Right lobe of liver (tissue), 4 donors: ENCODE measurements around the gene NDC1.

Source experiments
- POLR2A ChIP-seq: fragments of 450-650 bp; IDR thresholded peaks from one replicate; pipeline ENCODE4 v1.6.1; 2017; ENCODE audit warnings: antibody characterized with exemption, mild to moderate bottlenecking
- TF ChIP-seq, protein P1 (sequence below), 4 donors: fragments of 200-600 bp in 3 of 4; fragments of 450-650 bp in 1 of 4; IDR thresholded peaks; one replicate each; pipeline versions ENCODE4 v1.5.1 to v1.8.0; 2016 to 2022; ENCODE audit warnings: antibody characterized with exemption in 4 of 4, mild to moderate bottlenecking in 2 of 4
- donor health status: DM: no; HTN: no; CAD: no.
- donor health status: DM: no; HTN: no; CAD: no.
- donor health status: DM: no; HTN: yes; CAD: no.

DNA sequence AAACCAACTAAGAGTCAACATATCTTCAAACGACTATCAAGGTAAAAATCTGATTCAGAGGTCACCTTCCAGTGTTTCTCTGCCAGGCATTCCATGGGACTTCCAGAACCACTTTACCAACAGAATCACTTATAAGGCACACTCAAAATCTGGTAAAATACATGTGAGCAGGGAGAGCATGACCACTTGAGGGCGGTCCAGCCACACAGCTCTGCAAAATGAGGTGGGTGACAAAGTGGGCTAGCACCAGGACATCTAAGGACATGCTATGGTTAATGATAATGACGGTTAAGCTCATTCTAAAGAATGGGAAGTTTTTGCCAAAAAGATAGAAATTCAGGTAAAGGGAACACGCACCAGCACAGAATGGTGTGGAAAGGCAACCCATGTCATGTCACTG lies 74.6 kb downstream of the NDC1 start:
- TF ChIP-seq, protein P1, sequence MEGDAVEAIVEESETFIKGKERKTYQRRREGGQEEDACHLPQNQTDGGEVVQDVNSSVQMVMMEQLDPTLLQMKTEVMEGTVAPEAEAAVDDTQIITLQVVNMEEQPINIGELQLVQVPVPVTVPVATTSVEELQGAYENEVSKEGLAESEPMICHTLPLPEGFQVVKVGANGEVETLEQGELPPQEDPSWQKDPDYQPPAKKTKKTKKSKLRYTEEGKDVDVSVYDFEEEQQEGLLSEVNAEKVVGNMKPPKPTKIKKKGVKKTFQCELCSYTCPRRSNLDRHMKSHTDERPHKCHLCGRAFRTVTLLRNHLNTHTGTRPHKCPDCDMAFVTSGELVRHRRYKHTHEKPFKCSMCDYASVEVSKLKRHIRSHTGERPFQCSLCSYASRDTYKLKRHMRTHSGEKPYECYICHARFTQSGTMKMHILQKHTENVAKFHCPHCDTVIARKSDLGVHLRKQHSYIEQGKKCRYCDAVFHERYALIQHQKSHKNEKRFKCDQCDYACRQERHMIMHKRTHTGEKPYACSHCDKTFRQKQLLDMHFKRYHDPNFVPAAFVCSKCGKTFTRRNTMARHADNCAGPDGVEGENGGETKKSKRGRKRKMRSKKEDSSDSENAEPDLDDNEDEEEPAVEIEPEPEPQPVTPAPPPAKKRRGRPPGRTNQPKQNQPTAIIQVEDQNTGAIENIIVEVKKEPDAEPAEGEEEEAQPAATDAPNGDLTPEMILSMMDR (IDR thresholded peaks at IDR 0.05) = no peak
- no peak for TF ChIP-seq POLR2A
